ENCODE results near the gene SLIT3.

The SLIT3 gene

DNA sequence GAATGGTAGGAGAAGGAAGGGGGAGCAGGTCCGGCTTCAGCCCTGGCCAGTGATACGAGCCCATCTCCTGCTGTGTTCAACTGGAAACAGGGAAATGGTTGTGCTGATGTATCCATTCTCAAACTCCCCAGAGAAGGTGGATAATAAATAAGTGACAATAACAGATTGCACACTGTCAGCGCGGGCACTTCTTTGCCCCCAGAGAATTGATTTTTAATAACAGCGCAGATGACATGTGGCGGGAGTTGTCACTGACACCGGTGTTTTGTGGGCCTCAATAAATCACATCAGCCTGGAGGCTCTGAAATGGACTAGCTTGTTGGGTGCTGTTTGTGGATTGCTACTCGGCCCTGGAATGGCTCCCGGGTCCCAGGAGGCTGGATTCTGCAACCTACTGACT is 580.4 kb downstream of the SLIT3 start:
- DNase-seq, result no peak

DNA sequence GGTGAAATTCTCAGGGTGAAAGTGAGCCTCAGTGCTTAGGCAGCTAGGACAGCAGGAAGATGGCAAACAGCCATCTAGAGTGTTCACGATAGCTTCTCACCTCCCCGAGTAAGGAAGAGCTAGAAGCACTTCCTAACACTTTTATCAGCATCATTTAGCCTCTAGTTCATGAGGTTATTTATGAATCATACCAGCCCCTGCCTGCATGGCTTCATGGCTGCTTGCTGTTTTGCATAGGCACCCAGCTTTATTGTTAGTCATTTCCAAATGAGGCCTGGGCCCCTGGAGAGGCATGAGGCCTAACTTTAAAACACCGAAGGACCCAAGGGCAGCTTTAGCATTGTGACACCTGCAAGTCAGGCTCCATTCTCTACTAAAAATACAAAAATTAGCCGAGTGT is 586.9 kb downstream of the SLIT3 start:
- no peak for DNase-seq

DNA sequence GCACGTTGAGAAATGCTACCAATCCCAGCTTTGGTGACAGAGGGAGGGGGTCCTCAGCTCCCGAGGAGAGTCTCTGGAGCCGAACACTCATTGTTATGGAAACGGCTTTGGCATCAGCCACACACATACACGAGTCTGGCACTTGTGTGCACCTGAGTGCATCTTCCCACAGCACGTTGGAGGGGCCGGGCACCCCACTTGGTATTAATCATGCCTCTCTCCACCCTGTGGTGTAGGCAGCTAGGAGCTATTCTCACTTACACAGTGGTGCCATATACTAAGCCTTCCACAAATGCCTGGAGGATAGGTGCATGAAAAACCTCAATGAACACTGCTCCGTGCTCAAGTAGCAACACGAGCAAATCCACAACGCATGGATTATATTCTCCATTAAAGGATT is 587.9 kb downstream of the SLIT3 start:
- DNase-seq, result no peak

DNA sequence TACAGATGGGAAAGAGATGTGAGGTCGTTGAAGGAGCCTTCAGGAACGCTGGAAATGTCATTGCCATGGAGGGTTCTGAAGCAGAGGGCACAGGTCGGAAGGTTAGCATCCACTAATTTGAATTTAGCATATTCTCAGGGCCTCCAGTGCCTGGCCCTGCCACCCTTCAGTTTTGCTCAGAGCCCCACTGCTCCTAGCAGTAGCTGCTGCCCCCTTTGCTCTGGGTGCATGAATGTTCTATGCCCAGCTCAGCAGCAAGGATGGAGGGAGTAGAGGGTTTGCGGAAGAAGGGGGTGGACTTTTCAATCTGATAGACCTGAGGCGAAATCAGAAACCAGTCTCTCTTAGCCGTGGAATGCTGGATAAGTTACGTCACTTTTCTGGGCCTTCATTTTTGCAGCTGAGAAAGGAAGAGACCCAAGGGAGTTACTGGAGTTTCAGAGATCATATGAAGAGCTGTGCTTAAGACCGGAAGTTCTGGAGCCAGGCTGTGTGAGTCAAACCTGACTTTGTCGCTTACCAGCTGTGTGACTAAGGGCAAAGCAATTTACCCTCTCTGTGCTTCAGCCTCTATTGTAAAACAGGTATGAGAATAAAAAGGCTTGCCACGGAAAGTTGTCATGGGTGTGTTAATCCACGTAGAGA is 588.5 kb downstream of the SLIT3 start:
- DNase-seq, result no peak

DNA sequence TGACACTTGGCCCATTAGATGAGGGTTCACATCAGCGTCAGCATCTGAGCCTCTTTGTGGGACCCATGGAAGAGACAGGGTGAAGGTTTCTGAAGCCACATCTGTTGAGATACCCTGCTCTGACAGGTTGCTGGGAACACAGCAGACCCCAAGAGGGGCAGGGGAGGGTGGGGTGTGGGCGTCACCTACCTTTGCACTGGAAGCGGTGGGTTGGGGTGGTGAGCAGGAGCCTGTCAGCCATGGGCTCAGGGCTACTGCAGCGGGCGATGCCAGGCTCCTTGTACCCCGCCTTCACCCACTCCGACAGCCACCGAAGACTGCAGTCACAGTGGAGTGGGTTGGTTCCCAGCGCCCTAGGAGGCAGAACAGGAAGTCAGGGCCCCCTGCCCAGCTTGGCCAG is 590.2 kb downstream of the SLIT3 start:
- no peak for DNase-seq

DNA sequence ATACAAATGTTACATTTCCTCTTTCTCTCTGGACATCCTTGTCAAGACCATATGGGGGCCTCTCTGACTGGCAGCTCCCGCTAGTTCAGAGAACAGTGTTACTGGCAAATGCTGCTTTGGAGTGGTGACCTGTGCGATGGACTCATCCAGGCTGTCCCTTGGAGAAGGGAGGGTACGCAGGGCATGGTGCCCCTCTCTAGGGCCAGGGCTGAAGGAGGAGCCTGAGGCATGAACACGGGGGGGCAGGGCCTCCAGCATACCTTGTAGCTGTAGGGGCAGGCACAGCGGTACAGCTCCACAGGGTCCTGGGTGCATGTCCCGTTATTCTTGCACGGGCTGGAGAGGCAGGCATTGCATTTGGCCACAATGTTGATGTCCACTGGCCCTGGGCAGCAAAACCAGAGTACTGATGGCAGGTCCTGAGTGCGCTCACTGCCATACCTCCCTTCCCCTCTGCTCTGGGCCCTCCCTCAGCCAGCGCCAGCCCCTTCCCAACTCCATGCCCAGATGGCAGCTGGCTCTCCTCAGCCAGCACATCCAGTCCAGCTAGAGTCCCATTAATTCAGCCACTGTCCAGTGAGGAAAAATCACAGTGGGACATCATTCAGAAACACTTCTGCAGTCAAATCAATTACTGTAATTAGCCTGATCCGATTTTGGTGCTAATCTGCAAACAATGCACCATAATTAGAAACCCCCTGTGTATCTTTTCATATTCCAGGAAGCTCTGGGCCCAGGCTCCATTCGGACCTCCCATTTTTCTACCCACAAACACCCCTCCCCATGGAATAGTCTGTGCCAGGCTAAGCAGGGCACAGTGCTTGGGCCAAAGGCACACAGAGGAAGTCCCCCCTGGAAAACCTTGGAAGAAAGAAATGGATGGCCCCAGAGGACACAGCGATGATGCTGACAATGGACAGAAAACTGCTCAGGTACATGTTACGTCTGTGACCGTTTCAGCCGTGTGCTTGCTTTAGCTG is 592.9 kb downstream of the SLIT3 start:
- no peak for DNase-seq

DNA sequence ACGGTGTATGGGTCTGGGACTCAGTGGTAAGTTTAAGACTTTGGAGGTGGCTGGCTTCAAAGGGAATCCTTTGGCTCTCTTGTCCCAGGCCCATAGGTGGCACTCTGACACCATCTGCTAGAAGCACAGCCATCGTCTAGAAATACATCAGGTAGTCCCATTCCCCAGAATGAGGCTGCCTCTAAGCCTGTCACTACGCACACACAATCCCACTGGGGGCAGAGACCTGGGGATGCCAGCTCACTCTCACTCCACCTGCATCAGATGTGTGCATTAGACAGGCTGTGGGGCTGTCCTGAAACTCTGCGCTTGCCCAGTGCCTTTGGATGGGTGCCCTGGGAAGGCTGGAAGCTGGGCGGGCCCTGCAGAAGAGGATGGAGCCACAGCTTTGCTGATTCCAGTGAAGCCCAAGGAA is 594.3 kb downstream of the SLIT3 start:
- peak; percentile 55 for DNase-seq

DNA sequence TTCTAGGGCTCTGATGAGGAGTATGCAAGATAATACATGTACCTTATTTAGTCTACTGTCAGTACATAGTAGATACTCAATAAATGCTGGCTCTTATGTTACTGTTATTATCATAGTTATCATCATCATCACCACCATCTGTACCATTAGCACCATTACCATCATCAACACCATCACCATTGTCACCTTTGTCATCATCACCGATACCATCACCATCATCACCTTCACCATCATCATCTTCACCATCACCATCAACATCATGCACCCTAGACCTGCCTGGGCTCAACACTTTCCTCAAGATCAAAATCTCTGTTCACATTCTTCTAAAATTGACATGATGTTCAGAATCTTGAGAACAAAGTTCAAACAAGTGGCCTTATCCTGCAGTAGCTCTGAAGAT is 595.6 kb downstream of the SLIT3 start:
- no peak for DNase-seq

DNA sequence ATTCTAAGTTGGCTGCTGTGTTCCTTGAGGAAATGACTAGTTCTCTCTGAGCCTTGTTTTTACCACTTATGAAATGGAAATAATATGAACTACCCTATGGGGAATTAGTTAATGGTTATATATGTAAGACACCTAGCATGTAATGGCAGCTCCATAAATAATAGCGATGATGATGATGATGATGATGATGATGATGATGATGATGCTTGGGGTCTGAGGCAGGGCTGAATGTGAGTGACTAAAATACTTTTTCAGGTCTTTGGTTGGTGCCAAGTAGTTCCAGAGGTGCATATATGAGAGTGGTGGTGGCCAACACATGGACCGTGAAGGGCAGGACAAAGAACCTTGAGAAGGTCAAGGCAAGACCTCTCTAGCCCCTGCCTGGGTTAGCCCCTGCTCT is 598.4 kb downstream of the SLIT3 start:
- no peak for DNase-seq

DNA sequence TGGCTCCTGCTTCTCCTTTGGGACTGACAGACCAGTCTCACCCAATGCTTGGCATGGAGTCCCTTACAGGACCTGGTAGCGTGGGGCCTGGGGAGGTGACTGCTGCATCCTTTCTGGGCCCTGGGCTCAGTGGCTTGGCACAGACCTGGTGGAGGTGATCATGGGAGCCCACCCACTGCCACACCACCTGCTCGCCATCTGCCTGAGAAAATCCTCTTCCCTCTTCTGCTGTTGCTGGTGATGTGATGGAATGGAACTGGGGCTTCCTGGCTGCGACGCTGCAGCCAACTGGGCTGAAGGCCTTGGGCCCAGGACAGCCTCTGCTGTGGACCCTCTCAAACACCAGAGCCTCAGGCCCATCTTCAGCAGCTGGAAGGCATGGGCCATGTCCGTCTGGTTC is 599.3 kb downstream of the SLIT3 start:
- DNase-seq, result no peak

DNA sequence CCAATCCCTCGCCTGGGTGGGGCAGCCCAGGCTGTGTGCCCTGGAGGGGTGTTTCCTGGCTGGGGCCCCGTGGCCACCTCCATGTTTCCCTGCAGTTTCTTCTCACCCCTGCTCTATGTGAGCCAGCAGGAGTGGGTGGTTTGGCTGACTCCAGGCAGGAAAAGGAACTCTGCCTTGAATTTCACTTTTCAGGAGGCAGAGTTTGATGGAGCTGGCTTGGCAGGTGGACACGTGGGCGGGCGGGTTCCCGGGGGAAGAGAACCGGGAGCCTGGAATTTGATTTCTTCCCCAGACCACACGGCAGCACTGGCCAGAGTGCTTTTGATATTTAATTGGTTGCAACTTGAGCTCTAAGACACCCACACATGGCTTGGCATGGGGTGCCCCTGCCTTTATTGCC is 601.9 kb downstream of the SLIT3 start:
- no peak for DNase-seq

DNA sequence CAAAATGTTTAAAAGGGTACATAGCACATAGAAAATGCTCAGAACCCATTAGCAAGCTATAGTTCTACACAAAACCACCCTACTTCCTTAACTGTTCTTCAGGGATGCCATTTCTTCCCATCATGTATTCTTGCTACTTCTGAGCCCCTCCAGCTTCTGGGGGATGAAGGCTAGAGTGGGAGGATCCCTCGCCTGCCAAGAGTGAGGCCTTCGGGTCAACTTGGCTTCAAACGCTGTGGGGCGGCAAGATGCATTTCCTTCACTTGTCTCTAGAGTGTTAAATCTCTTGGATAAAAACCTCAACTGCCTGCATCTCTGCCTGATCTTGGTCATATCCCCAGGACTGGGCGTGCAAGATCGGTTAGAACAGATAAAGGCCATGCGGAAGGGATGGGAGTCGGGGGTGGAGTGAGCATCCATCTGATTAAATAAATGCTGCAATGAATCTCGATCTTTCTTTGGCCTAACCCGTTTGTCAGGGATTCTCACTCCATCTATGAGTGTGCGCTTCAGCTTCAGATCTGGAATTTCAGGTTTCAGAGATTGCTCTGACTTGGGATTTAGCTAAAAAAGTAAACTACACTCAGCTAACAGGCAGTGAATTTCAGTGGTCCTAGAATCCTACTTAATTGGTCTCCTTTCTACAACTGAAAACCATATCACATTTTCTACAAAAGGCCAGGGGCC is 603.8 kb downstream of the SLIT3 start:
- no peak for DNase-seq

DNA sequence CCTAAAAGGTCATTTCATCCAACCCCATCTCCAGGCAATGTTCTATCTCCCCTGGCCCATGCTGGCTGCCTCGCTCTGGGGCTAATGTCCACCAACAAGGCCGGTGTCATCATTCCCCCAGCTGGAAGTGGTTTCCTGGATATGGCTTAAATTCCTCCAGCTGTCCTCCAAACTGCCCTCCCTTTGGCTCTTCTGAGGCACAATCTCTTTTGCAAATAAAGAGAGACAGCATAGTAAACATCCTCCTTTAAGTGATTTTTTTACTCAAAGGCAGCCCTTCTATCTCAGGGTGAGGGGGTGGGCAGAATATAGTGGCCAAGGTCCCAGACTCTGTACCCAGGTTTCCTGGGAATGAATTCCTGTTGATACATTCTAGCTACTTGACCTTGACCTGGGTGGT is 604.3 kb downstream of the SLIT3 start:
- no peak for DNase-seq

DNA sequence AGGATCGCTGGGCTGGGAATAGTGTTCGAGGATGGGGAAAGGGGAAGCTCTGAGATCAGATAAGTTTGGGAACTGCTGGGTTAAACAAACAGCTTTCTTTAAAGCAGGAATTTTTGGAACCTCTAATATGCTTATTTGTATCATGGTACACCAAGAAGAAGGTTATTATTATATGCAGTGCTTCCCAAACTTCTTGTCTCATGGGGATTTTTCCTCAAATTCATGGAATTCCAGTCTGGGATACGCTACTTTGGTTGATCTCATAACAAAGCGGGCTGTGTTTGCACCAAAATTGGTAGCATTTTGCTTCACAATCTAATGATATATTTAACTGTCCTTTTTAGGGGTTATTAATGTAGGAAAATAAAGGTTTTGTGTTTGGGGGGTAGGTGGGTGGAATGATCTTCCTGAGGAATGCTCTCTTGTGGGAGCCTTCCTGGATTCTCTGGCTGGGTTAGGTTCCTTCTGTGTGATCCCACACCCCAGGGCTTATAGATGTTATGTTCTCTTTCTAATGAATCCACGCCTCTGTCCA is 605.6 kb downstream of the SLIT3 start:
- no peak for DNase-seq

DNA sequence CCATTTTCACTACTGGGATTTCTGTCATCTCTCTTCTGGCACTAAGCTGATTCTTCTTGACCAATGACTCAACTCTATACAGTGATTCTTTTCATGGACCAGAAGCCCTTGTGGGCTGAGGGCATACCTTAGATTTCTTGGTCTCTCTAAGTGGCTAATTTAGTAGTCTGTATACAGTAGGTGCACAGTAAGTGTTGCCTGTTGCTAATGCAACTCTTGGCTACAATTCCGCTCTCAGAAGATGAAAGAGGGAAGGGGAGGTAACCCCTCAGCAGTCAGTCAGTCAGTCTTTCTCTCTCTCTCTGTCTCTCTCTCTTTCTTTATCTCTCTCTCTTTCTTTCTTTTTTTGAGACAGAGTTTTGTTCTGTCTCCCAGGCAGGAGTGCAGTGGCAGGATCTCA is 606.6 kb downstream of the SLIT3 start:
- no peak for DNase-seq

DNA sequence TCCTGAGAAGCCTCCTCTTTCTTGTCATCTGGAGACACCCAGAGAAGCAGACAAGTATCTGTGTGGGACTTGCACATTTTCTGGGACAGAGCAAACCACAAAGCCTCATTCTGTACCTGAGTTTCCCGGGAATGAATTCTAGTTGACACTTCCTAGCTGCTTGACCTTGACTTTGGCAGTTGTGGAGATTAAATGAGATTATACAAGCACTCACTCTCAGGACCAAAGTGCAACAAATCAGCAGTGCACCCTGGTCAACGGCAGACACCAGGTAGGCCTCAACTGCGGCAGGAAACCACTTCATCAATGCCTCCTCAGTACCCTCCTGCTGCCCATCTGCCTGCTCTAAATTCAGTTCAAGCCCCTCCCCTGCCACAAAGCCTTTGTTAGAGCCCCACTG is 607.1 kb downstream of the SLIT3 start:
- DNase-seq, result no peak

DNA sequence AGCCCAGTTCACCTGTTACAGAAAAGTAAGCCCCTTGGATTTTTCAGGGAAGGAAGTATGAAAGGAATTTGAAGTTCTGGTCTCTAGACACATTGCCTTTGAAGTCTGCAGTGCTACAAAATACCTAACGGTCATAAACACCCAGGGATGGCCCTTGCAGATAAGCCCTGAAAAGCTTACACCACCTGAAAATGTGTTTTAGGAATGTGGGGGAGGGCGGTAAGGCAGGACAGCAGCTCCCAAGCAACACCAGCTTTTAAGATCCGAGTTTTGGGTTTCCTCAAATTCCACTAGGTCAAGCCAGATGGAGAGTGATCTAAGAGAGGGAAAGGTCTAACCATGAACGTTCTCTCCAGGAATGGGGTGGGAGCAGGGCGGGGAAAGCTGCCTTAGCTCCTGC is 607.6 kb downstream of the SLIT3 start:
- DNase-seq, result no peak

DNA sequence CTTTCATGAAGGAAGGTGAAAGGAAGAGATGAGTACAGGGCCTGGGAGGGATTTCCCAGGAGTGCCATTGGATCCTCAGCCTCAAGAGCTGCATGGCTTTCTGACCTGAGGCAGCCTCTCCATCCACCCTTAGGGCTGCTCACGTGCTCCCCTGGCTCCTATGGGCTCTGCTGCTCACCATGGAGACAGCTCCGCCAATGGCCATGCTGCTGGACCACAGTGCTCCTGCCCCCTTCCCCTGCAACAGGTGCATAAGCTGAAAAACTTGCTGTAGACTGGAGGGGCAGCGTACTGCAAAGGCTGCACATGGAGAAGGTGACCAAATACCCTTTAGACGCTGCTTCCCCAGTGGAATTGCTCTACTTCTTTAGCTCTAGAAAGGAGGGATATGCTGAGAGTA is 609.0 kb downstream of the SLIT3 start:
- DNase-seq, result no peak

DNA sequence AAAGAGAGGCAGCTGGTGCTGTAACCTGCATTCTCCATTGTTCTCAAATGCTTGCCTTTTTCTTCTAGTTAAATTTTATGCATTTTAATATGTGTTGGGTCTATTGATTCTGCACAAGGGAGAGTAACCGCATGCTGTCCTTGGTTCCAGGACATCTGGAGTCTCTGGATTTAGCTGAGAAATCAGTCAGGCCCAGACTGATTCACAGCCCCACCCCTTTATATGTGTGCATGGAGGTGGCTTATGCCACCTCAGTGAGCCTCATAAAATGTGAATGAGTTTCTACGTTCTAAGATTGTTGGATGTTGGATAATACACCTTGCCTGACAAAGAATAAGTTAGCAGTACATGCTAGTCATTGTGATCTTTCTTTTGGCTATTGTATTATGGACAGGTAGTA is 611.7 kb downstream of the SLIT3 start:
- no peak for DNase-seq

DNA sequence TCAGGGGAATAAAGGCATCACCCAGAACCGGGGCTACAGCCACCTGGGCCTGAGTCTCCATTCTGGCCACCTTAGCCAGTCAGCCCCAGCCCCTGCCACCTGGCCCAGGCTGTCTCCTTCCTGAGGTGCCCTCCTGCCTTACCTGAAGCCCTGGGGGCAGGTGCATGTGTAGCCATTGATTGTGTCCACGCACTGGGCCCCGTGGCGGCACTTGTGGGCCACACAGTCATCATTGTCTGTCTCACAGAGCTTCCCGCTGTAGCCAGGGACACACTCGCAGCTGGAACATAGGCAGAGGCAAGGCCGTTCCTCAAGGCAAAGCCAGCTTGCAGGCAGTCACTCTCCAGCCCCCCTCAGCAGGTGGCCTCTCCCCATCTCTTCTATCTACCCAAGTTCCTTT is 614.1 kb downstream of the SLIT3 start:
- DNase-seq, result no peak

DNA sequence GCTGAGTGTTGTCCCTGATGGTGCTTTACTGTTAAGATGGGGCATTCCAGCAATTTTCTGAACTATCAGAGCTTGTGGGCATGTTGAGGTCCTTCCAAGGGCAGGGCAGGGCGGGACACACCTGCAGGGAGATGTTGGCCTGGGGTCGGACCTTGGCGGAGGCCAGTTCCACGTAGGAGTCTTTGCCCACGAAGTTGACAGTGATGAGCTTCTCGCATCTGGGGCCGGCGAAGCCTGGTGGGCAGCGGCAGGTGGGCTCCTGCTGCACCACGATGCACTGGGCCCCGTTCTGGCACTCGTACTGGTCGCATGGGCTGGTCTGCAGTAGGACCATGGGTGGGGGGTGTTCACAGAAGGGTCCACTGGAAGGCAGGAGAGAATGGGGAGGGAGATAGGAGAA is 615.4 kb downstream of the SLIT3 start:
- no peak for DNase-seq

DNA sequence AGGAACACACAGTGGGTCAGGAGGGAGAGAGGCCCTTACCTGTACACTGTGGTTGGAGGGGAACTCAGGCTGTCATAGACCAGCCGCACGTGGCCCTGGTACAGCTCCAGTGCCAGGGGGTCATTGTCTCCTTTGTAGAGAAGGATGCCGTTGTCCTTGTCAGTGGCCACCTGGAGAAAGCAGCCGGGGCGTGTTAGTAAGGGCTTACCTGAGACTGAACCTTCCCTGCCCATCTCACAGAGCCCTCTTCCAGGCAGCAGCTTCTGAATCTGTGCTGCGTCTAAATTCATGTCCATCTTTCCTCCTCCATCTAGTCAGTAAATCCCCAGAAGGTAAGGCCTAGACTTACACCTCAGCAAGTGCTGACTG is 617.0 kb downstream of the SLIT3 start:
- DNase-seq, result no peak

DNA sequence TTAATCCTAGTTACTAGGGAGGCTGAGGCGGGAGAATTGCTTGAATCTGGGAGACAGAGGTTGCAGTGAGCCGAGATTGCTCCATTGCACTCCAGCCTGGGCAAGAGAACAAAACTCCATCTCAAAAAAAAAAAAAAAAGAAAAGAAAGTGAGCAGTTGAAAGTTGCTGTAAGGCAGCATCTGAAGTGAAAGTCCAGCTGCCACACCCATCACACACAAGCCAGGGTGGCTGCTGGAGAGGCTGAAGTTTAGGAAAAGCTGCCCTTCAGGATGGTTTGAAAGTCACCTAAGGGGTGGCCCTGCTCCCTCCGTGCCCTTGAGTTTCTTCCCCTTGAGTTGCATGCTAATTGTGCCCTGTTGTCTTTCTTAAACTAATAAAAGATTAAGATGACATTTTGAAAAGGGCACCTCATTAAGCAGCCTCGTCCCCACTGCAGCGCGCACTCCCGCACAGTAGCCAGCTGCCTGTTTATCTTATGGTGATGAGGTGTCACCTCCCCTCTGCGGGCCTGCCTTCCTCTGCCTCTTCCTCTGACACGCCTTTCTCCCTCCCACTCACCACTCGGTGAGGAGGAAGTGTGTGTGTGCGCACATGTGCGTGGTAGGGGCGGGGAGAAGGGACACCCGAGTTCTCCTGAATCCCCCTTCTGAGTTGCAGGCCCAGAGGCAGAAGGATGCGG is 617.6 kb downstream of the SLIT3 start:
- DNase-seq, result no peak
